IPS-20b (cell line): ENCODE measurements around the gene KLHL29.

Source experiments
- H3K27ac ChIP-seq: one replicate; pipeline ENCODE4 v1.5.1; 2013; ENCODE audit warnings: low read length
- H3K27me3 ChIP-seq: 2 replicates; pipeline ENCODE4 v1.6.1; 2013; ENCODE audit warnings: mild to moderate bottlenecking, low read length, inconsistent platforms; ENCODE audit not compliant: insufficient read depth
- H3K36me3 ChIP-seq: 2 replicates; pipeline ENCODE4 v1.6.1; 2013; ENCODE audit warnings: low read depth, mild to moderate bottlenecking, inconsistent platforms, low read length, moderate library complexity; ENCODE audit not compliant: insufficient read depth
- H3K4me1 ChIP-seq: 2 replicates; pipeline ENCODE4 v1.6.1; 2013; ENCODE audit warnings: mild to moderate bottlenecking, control low read depth, inconsistent platforms, low read length, moderate library complexity; ENCODE audit not compliant: insufficient read depth
- H3K4me3 ChIP-seq: 2 replicates; pipeline ENCODE4 v1.5.1; 2013; ENCODE audit warnings: mild to moderate bottlenecking, low read length, inconsistent platforms
- H3K9ac ChIP-seq: 2 replicates; pipeline ENCODE4 v1.6.1; 2013; ENCODE audit warnings: low read depth, mild to moderate bottlenecking, inconsistent platforms, low read length, moderate library complexity
- H3K9me3 ChIP-seq: 2 replicates; pipeline ENCODE4 v1.6.1; 2013; ENCODE audit warnings: mild to moderate bottlenecking, low read depth, low read length, inconsistent platforms; ENCODE audit not compliant: insufficient read depth

KLHL29 gene

DNA sequence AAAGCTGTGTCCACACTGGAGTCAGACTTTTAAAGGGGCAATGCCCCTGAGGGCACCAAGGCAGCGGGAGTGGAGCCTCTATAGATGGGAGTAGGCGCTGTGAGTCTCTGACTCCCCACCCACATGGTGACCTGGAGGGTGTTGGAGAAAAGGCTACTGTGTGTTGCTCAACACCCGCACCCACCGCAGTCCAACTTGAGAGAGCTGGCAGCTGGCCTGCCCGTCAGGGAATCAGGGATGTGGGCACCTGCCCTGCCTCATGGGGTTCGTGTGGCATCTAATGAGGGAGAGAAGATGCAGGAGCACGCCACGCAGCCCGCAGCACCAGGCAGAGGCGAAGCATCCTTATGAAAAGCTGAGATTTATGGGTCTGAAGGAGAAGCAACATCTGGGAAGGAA is 84.2 kb downstream of the KLHL29 start:
- Histone ChIP-seq H3K9me3 (no peaks in the 10 kb centered on the region), H3K4me1 (peaks cover under 1% of the 10 kb centered on the region; the same call in 1 of the 2 replicates), H3K27ac (no peak overlapping the region), H3K27me3 (peaks cover 25% of the 10 kb centered on the region), H3K9ac (no peak overlapping the region), H3K4me3 (no peak overlapping the region), H3K36me3 (no peaks in the 10 kb centered on the region)

DNA sequence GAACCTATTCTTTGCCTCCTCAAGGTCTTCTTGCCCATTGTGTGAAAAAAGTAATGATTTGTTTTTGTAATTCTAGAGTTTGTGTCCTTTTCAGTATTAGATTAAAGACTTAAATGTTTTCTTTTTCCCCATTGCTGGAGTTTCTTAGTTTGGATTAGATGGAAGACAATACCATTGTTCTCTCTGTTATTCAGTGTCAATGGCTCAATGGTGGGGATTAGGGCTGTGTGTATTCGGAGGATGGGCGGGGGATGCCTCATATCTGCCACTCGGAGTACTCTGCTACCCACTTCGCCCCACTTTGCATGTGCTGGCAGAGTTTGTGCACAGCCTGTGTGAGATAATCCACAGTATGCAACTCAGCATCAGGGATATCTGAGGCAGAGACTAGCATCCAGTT is 90.1 kb downstream of the KLHL29 start:
- peak overlapping the region; percentile 6; the same call in 1 of the 2 replicates for H3K4me3 ChIP-seq
- H3K9me3 ChIP-seq = no peaks in the 10 kb centered on the region
- H3K27me3 ChIP-seq = peaks cover 52% of the 10 kb centered on the region
- H3K36me3 ChIP-seq = no peaks in the 10 kb centered on the region
- no peak overlapping the region for H3K9ac ChIP-seq
- no peak overlapping the region for H3K27ac ChIP-seq
- peaks cover 40% of the 10 kb centered on the region for H3K4me1 ChIP-seq

DNA sequence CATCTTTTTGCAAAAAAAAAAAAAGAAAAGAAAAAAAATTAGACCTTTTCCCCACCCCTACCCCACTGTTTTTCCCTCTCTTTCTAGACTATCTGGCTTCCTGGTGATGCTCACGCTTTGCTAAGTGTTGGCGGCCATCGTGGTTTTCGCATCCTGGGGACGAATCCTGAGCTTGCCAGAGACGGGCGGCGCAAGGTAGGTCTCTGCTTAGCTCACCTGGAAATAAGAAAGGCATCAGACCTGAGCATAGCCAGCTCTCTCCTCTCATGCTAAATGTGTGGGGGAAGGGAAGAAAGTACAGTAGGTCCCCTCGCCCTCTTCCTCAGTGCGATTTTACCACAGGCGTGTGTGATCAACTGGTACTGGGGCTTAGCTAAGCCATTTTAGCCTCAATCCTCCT is 90.5 kb downstream of the KLHL29 start:
- Histone ChIP-seq H3K9ac (no peak overlapping the region), H3K27ac (no peak overlapping the region), H3K4me1 (peaks cover 40% of the 10 kb centered on the region), H3K9me3 (no peaks in the 10 kb centered on the region), H3K4me3 (peak overlapping the region; percentile 6; the same call in 1 of the 2 replicates), H3K27me3 (peaks cover 48% of the 10 kb centered on the region), H3K36me3 (no peaks in the 10 kb centered on the region)

DNA sequence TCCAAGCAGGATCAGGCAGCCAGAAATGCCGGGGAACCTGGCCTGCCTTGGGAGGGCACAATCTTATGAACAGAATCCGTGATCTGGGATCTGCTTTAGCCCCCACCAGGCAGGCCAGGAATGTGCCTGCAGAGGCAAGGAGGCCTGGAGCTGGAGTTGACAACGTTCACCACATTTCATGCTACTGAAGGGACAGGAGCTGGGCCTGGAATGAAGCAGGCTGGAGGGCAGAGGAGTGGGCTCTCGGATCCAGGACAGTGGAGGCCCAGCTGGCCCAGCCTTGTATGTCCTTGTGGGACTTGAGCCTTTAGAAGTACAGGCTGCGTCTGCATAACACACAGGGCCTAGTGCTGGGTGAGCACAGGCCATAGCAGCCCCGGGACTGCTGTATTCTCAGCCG is 91.8 kb downstream of the KLHL29 start:
- Histone ChIP-seq H3K36me3 (no peaks in the 10 kb centered on the region), H3K27me3 (peaks cover 46% of the 10 kb centered on the region), H3K4me1 (peaks cover 49% of the 10 kb centered on the region), H3K9me3 (no peaks in the 10 kb centered on the region), H3K4me3 (no peak overlapping the region), H3K9ac (no peak overlapping the region), H3K27ac (no peak overlapping the region)

DNA sequence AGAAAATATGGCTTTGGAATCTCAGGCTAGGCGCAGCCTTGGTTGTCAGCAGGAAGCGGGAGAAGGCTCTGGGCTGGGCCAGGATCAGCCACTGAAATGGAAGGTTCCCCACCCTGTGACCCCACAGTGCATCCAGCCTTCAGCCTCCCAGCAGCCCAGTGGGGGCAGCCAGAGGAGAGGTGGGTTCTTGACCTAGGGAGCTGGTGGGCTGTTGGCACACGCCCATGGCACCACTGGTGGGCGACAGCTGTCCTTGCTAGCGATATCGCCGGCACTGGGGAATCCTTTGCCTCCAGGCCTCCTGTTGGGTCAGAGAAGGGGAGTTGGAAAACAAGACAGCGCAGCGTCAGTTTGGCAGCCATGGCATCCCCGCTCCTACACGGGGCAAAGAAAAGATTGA is 92.4 kb downstream of the KLHL29 start:
- Histone ChIP-seq H3K27me3 (peaks cover 46% of the 10 kb centered on the region), H3K4me3 (no peak overlapping the region), H3K27ac (no peak overlapping the region), H3K9ac (no peak overlapping the region), H3K36me3 (no peaks in the 10 kb centered on the region), H3K9me3 (no peaks in the 10 kb centered on the region), H3K4me1 (peaks cover 49% of the 10 kb centered on the region)

DNA sequence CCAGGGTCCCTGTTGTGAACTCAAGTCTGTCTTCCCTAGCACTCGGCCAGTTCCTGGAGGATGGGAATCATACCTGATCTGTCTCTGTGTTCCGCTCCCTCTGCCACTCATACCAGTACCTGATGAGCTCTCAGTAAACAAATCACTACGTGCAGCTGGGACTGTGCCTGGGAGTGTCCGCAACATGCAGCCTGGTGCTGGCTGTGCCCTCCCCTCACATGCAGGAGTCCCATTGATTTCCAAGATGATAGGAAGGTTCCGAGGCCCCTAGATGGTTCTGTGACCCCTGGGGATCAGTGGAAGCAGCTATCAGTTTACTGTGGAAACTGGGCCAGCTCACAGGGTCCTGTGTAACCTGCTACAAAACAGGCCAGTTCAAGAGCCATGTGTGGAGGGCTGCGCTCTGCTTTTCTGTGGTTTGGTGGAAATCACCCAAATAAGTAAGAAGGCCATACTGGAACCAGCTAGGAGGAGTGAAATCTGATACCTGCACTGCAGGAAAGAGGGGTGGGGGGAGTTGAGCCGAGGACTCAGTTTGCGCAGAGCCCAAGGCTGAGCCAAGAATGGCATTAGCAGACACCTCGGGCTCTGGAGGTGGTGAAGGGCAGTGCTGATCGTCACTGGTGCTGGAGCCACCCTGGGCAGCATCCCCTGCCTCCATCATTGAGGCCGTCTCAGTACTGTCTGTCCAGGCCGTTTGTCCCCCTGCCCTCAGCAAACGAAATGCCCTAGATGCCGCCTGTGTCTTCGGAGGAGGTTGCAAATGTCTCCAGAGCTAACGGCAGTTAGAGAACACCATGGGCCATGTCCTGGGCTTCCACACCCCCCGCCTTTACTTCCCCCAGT is 93.3 kb downstream of the KLHL29 start:
- Histone ChIP-seq H3K27me3 (peaks cover 37% of the 10 kb centered on the region), H3K4me1 (peaks cover 49% of the 10 kb centered on the region), H3K27ac (no peak overlapping the region), H3K4me3 (peak overlapping the region; percentile 29; the same call in 1 of the 2 replicates), H3K9ac (peak overlapping the region; percentile 23; the same call in 1 of the 2 replicates), H3K9me3 (no peaks in the 10 kb centered on the region), H3K36me3 (no peaks in the 10 kb centered on the region)

DNA sequence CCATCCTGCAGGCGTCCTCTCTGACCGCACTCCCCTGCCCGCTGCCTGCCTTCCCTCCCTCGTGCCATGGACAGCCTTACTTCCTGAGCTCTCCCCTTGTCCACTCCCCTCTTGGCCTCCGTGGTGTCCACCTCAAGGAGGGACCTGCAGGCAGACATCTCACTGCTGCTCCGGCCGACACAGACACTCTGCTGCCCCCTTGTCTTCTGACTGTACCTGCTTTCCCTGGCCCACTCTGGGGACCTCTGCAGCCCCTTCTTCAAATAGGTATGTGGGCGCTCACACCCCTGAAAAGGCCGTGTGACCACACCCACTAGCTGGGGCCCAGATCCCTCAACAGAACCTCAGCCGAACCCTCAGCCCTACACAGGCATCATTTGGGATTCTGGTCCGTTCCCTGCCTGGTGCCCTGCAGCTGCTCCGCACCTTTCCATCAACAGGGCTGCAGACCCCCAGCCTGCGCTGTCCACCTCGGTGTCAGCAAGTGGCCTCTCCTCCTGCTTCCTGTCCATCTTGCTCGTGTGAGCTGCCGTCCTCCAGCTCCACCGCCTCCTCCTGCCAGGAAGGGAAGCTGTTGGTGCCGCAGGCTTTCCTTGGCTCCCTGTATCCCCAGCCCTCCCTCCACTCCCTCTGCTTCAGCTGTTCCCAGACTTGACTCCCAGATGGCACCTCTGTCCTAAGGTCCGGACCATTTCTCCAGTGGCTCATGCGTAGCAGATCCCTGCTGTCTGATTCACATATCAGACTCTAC is 94.1 kb downstream of the KLHL29 start:
- H3K9ac ChIP-seq = no peak overlapping the region
- peaks cover 48% of the 10 kb centered on the region for H3K4me1 ChIP-seq
- H3K27ac ChIP-seq = no peak overlapping the region
- no peak overlapping the region for H3K4me3 ChIP-seq
- H3K27me3 ChIP-seq = peaks cover 29% of the 10 kb centered on the region
- H3K9me3 ChIP-seq = no peaks in the 10 kb centered on the region
- H3K36me3 ChIP-seq = no peaks in the 10 kb centered on the region

DNA sequence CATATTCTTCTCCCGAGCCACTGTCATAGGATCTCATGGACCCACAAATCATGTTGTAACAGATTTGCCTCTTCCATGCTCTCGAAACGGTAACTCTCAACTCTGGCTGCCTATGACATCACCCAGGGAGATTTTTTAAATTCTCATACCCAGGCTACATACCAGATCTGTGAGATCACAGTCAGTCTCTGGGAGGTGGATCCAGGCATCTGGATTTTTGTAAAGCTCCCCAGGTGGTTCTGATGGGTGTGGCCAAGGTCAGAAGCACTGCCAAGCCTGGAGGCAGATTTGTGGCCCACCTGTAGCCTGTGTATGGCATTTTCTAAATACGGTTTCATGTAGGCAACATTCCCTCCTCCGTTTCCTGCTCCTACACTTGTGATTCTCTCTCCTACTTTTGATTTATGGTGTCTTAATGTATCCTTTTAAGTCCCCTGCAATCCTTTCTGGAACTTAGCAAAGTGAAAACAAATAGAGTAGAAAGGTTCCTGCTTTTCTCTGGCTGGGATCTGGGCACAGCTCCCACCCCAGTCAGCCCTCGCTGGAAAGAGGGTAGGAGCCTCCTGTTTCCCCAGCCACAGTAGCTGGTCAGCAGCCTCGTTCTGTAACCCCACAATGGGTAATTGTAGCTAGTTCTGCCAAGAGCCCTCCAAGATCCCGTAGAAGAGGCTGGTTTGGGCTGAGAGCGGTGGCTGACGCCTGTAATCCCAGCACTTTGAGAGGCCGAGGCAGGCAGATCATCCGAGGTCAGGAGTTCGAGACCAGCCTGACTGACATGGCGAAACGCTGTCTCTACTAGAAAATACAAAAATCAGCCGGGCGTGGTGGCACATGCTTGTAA is 96.2 kb downstream of the KLHL29 start:
- Histone ChIP-seq H3K36me3 (no peaks in the 10 kb centered on the region), H3K4me1 (peaks cover 30% of the 10 kb centered on the region), H3K27ac (no peak overlapping the region), H3K27me3 (peaks cover 13% of the 10 kb centered on the region; the same call in 1 of the 2 replicates), H3K4me3 (0 out of 2 replicates have a peak overlapping the region, but pooled peaks have one; percentile 5), H3K9ac (peak overlapping the region; percentile 43; the same call in 1 of the 2 replicates), H3K9me3 (no peaks in the 10 kb centered on the region)

DNA sequence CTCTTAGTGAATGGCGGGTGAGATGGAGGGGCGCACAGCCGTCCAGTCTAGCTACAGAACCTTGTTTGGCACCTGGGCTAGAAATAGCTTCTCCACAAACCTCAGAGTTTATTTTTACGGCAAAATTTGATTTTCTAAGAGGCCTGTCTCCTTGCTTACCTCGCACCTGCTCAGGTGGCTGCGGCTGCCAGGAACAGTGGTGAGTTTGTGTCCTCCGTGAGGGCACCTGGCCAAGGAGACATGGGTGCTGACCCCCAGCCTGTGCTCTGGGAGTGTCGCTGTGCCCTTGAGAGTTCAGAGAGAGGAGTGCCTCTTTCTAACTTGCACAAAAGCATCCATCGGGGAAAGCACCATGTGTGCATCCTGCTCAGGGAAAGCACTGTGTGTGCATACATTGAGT is 97.2 kb downstream of the KLHL29 start:
- peaks cover 27% of the 10 kb centered on the region for H3K4me1 ChIP-seq
- no peaks in the 10 kb centered on the region for H3K9me3 ChIP-seq
- no peak overlapping the region for H3K4me3 ChIP-seq
- H3K36me3 ChIP-seq = no peaks in the 10 kb centered on the region
- H3K9ac ChIP-seq = no peak overlapping the region
- no peak overlapping the region for H3K27ac ChIP-seq
- peaks cover 6% of the 10 kb centered on the region; the same call in 1 of the 2 replicates for H3K27me3 ChIP-seq

DNA sequence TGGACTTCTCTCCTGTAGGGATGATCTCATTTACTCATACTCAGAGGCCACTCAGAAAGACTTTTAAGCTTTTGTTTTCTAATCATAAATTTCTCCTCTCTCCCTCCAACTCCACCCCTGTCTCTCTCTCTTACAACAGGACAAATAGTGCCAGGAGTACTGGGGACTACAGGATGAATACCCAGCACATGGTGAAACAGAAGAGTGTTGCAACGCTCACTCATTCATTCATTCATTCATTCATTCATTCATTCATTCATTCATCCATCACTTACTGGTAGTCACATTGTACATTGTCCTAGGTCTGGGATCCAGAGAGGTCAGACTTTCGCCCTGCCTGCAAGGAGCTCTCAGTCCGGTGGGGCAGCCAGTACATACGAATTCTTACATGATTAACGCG is 97.6 kb downstream of the KLHL29 start:
- no peak overlapping the region for H3K9ac ChIP-seq
- no peaks in the 10 kb centered on the region for H3K9me3 ChIP-seq
- no peak overlapping the region for H3K27ac ChIP-seq
- H3K4me1 ChIP-seq = peaks cover 27% of the 10 kb centered on the region
- peaks cover 2% of the 10 kb centered on the region; the same call in 1 of the 2 replicates for H3K27me3 ChIP-seq
- H3K4me3 ChIP-seq = no peak overlapping the region
- H3K36me3 ChIP-seq = no peaks in the 10 kb centered on the region

DNA sequence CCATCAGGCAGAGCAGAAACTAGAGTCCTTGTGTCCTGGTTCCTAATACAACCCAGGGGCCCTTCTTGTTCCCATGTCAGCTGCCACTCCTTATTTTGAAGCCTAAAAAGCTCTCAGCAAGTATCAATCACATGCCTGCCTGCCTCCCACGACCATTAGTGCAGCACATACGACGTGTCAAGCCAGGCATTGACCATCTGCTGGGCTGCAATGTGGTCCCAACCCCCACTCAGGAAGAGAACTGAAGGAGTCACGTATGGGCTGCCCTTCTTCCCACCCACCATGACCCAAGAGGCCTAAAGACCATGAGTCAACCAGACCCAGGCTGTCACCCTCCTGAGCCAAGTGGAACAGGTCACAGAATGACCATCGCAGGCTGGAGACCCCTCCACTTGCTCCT is 98.8 kb downstream of the KLHL29 start:
- Histone ChIP-seq H3K9me3 (no peaks in the 10 kb centered on the region), H3K4me3 (no peak overlapping the region), H3K27ac (no peak overlapping the region), H3K4me1 (peaks cover 16% of the 10 kb centered on the region), H3K9ac (no peak overlapping the region), H3K27me3 (no peaks in the 10 kb centered on the region), H3K36me3 (no peaks in the 10 kb centered on the region)
